ENCODE data around the gene NID2.

Gene NID2

DNA sequence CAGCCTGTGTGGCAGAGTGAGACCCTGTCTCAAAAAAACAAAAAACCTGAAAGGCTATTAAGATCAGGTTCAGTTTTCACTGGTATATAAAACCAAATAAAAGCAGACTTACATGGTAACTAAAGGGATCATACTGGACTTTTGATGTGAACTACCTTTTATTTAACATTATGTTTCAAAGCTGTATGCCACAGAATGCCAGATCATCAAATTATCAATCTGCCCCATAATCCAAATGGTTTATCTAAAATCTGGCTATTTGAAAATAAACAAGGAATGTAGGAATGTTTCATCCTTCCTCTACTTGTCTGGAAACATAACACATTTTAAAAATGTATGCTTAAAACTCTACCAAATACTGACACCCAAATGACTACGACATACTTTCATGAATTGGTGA is 14.2 kb downstream of the NID2 start:
- DNase-seq (ENCODE audit: insufficient read length, low spot score) (no peak), FAIRE-seq (no peak)
- TF ChIP-seq, protein P1, sequence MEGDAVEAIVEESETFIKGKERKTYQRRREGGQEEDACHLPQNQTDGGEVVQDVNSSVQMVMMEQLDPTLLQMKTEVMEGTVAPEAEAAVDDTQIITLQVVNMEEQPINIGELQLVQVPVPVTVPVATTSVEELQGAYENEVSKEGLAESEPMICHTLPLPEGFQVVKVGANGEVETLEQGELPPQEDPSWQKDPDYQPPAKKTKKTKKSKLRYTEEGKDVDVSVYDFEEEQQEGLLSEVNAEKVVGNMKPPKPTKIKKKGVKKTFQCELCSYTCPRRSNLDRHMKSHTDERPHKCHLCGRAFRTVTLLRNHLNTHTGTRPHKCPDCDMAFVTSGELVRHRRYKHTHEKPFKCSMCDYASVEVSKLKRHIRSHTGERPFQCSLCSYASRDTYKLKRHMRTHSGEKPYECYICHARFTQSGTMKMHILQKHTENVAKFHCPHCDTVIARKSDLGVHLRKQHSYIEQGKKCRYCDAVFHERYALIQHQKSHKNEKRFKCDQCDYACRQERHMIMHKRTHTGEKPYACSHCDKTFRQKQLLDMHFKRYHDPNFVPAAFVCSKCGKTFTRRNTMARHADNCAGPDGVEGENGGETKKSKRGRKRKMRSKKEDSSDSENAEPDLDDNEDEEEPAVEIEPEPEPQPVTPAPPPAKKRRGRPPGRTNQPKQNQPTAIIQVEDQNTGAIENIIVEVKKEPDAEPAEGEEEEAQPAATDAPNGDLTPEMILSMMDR (IDR thresholded peaks at IDR 0.05; ENCODE audit: insufficient read depth, missing control alignments), result no peak

DNA sequence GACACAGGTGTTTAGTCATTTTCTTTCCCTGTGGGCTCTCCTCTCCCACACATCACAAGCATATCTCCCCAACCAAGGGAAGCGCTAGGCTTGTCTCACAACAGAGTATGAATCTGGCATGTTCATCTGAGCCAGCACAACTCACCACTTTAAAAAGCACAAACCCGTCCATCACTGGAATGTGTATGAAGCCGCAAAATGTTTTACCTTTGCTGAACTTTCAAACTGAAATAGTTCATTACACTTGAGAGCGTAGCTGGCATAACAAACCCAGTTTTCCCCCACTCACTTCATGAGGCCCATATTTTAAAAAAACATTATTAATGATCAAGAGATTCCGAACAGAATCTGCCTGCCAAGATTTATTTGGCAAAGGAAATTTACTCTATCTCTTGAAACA is 15.8 kb downstream of the NID2 start:
- FAIRE-seq (no peak), DNase-seq (ENCODE audit: insufficient read length, low spot score) (no peak)
- TF ChIP-seq, protein P1 (IDR thresholded peaks at IDR 0.05; ENCODE audit: insufficient read depth, missing control alignments), result no peak

DNA sequence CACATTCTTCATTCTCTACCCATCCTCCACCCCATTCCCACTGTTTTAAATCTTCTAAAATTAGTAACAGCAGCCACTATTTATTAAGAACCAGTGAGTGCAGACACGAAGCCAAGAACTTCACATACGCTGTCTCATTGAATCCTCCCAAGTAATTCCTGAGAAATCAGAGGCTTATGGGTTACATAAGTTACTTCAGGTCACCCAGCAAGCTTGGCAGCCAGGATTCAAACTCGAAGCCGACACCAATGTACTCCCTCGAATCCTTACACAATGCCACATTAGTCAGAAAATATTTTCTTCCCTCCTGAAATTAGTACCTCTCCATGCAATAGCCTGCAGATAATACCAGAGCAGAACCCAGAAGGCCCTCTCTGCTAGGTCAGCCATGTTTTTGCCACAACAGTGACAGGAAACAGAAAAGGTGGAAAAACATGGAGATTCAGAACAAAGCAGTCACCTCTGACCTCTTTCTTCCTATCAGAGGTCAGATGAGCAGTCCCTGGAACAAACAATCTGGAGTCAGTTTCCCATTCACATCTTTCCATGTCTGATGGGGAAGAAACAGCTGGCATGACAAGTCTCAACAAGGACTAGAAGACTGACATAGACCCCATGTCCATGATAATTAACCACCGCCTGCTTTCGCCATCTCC is 16.4 kb downstream of the NID2 start:
- no peak for FAIRE-seq
- TF ChIP-seq, protein P1 (IDR thresholded peaks at IDR 0.05; ENCODE audit: insufficient read depth, missing control alignments), result no peak
- no peak for DNase-seq (ENCODE audit: insufficient read length, low spot score)

DNA sequence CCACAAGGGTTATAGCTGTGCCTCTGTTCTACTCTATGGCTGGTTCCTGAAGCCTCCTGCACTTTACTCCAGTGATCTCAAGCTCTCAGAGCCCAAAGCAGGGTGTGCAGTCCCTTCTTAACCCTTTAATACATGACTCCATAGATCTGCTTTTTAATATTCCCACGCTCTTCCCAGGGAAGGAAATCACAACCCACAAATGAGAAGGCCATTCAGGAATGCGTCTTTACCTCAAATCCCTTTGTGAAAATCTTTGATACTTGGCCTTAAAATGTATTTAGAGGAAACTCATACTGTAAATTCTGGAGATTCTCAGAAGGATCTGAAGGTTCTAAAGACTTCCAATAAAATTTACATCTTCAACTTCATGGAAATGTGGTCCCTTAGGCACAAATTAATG is 17.0 kb downstream of the NID2 start:
- TF ChIP-seq, protein P1 (IDR thresholded peaks at IDR 0.05; ENCODE audit: insufficient read depth, missing control alignments), result no peak
- no peak for FAIRE-seq
- no peak for DNase-seq (ENCODE audit: insufficient read length, low spot score)

DNA sequence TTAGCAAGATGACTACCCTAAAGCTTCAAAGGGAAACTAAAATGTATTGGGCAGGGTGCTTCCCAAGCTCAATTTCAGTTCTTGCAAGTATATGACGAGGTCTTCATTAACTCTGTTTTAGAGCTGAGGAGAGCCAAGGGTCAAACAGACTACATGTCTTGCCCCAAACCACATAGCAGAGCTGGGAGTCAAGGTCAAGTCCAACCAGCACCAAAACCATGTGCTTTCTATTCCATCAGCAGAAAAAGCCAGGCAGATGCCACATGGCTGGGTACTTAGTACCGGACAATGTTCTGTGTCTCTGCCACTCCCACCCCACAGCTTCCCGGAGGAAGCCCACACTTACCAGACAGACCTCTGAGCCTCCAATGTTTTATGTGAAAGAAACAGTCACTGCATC is 17.6 kb downstream of the NID2 start:
- no peak for DNase-seq (ENCODE audit: insufficient read length, low spot score)
- TF ChIP-seq, protein P1 (IDR thresholded peaks at IDR 0.05; ENCODE audit: insufficient read depth, missing control alignments), result no peak
- FAIRE-seq, result no peak

DNA sequence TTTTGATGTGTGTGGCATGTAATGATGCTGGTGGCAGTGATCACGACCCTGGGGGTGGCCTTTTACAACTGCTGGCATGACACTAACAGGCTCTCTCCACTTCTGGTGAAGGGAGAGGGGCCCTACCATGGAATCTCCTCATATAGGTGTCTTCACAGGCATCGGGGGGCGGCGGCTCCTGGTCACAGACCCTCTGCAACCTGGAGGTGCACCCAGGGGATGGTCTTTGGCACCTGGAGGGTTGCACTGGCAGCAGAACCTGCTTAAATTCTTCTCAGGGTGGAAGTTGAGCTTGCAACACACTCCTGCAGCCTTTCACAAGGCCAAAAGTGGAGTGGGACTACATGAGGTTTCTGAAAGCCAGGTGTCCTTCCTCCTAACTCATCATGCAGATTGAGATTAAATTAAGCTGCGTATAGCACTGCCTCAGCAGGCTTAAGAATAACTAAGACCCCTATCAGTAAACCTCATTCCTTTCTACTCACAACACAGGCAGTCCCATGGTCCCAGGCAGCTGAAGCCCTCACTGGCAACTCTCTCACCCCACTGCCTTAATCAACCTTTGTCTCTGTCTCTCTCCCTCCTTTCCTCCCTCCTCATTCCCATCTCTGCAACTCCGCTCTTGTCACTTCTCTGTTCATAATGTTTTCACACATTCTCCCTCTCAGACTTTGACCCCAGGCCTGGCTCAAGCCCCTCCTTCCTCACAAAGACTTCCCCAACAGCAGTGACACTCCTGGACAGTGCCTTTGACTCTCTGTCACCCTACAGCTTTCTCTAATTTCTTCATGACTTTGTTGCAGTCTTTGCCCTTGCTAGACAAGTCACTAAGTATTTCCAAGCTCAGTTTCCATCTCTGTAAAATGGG is 18.9 kb downstream of the NID2 start:
- TF ChIP-seq, protein P1 (IDR thresholded peaks at IDR 0.05; ENCODE audit: insufficient read depth, missing control alignments), result no peak
- no peak for DNase-seq (ENCODE audit: insufficient read length, low spot score)

DNA sequence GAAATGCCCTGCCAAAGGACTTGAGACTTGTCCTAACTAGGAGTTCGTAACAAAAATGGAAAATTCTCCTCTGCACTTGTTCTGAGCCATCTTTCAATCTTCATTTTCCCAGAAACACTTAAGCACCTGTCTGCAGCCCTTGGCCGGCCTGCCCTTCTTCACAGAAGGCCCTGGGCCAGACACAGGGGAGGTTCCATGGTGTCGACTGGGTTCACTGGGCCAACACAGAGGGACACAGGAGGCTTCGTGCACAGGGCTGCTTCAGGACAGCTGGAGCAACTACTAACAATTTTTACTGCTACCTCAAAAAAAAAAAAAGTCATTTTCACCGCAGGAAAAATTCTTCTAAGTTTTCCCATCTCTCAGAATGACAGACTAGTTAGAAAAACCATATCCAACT is 19.6 kb downstream of the NID2 start:
- TF ChIP-seq, protein P1 (IDR thresholded peaks at IDR 0.05; ENCODE audit: insufficient read depth, missing control alignments), result no peak
- DNase-seq (ENCODE audit: insufficient read length, low spot score) (no peak), FAIRE-seq (no peak)

More for the DNA sequence above, 18.9 kb downstream of the NID2 start:
- FAIRE-seq, result no peak

Data from D721Med (cell line).